DMS 273 (cell line): Measurements from ENCODE around the gene FOXD3.

Experiments used
- DNase-seq: peaks from one replicate; lab custom pipeline; 2025; ENCODE audit not compliant: unreplicated experiment; lab: John Stamatoyannopoulos, UW

Gene FOXD3

DNA sequence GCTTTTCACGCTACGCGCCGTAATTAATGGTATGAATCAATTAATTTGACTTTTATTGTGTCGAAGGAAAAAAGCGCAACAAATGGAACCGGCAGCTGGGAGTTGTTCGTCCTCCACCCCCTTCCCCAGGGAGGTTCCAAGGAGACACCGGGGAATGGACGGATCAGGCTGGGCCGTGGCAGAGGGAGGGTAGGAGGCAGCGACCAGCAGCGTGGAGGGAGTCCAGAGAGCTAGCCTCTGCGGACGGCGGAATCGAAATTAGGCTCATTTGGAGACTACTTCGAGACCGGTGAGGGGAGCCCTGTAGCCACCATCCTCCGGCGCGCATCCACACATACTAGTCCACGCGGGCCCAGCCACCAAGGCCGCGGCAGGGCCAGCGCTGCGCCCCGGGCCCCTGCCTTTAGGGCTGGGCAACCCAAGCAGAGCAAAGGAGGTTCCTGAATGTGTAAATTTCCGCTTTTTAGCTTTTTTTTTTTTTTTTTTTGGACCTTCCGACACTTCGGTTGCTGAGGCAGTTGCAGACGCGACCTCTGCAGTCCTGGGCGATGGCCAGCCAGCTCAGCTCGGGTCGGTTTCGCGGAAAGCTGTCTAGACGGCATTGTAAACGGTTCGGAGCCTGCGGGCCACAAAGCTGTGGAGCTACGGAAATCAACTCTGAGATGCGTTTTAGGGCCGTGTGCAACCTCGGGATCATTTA, 2.2 kb upstream of the FOXD3 start:
- DNase-seq, result no peak

DNA sequence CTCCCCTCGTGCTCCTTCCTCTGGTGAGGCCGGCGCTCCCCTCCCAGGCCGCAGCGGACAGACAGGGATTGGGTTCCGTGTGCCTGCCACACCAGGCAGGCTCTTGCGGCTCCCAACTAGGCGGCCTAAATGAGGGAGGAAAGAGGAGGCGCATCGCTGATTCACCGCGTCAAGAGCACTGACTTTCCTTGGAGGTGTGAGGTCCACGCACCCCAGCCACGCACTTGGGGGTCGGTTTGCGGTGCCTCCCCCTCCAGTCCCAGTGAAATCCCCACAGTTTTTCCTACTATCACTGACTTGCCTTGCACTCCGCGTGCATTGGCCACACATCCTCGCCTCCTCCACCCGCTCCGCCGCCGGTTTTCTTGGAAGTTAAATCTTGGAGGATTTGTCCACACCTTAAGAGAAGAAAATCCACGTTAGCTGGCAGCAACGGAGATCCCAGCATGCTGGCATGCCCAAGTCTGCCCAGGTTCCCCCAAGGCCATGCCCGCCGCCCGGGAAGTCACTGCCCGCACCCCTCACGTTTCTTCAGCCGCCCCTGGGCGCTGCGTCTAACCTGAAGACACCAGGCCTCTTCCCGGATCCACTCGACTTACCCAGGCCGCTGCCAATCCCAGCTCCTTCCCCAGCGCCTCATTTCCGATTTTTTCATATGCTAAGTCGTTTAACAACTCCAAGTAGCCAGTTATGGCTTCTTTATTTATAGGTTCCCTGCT, 1.1 kb upstream of the FOXD3 start:
- no peak for DNase-seq

DNA sequence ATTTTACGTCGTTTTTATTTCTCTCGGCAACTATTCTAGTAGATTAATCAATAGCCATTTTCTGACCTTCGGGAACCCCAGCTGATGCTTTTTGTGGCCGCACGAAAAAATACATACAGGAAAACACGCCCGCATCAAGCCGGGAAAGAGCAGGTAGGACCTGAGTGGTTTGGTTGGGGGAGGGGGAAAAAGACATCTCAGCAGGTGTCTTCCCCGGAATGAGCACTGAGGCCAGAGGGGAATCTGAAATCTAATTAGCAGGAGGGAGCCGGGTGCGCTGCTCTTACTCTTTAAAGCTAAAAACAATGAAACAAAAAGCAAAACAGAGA, 618 bp upstream of the FOXD3 start:
- no peak for DNase-seq

DNA sequence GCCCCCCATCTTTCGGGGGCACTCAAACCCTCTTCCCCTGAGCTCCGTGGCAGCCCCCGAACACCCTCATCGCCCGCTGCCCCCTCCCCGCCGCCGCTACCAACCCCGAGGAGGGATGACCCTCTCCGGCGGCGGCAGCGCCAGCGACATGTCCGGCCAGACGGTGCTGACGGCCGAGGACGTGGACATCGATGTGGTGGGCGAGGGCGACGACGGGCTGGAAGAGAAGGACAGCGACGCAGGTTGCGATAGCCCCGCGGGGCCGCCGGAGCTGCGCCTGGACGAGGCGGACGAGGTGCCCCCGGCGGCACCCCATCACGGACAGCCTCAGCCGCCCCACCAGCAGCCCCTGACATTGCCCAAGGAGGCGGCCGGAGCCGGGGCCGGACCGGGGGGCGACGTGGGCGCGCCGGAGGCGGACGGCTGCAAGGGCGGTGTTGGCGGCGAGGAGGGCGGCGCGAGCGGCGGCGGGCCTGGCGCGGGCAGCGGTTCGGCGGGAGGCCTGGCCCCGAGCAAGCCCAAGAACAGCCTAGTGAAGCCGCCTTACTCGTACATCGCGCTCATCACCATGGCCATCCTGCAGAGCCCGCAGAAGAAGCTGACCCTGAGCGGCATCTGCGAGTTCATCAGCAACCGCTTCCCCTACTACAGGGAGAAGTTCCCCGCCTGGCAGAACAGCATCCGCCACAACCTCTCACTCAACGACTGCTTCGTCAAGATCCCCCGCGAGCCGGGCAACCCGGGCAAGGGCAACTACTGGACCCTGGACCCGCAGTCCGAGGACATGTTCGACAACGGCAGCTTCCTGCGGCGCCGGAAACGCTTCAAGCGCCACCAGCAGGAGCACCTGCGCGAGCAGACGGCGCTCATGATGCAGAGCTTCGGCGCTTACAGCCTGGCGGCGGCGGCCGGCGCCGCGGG, 837 bp downstream of the FOXD3 start:
- peak; percentile 86 for DNase-seq

DNA sequence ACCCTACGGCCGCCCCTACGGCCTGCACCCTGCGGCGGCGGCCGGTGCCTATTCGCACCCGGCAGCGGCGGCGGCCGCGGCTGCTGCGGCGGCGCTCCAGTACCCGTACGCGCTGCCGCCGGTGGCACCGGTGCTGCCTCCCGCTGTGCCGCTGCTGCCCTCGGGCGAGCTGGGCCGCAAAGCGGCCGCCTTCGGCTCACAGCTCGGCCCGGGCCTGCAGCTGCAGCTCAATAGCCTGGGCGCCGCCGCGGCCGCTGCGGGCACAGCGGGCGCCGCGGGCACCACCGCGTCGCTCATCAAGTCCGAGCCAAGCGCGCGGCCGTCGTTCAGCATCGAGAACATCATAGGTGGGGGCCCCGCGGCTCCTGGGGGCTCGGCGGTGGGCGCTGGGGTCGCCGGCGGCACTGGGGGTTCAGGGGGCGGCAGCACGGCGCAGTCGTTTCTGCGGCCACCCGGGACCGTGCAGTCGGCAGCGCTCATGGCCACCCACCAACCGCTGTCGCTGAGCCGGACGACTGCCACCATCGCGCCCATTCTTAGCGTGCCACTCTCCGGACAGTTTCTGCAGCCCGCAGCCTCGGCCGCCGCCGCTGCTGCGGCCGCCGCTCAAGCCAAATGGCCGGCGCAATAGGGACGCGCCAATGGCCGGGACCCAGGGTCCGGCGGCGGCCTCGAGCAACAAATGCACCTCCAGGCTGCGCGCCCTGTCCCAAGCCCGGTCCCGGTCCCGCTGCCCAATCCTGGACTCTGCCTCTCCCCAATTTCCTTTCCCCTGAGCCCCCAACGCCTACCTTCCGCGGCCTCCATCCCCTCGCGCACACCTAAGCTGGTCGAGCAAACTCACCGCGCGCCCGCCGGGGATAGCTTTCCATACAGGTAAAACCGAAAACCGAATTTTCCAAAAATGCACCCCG, 1.8 kb downstream of the FOXD3 start:
- peak; percentile 84 for DNase-seq

DNA sequence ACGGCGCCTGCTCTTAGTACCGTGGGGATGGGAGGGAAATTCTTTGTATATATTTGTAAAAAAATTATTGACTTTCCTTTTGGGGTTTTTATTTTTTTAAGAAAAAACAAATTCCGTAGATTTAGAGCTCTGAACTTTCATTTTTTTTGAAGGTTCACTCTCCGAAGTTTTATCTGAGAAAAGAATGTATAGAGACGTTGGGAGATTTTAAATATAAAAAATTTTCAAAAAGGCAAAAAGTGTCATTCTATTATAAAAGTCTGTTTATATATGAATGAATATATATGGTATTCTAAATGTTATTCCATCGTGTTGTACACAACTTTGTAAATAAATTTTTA, 2.4 kb downstream of the FOXD3 start:
- DNase-seq, result no peak

DNA sequence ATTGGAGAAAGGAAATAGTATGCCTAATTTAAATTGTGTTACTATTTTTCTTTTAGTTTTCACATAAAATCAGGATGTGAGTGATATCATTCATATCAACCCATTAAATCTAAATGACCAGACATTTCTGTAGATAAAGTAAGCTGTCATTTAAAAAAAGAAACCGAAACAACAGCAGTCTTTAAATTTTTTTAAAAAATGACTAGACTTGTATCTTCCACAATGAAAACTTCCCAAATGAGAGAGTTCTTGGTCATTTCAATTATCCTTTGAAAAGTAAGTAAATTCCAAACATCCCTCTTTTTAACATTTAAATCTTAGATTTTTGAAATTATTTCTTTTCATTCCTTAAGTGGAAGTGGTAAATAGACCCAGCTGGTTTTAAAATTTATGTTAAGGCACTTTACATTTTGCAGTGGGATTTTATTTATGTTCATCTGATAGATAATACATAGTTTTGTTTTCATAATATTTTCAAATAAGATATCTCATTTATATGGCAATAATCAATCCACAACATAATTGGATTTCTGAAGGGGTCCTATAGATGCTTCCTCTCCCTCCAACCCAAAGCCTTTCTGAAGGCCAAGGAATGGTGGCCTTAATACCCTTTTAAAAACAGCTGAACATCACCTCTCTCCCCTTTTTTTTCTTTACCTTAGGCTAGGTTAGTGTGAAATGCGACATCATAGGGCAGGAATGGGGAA, 3.1 kb downstream of the FOXD3 start:
- no peak for DNase-seq

DNA sequence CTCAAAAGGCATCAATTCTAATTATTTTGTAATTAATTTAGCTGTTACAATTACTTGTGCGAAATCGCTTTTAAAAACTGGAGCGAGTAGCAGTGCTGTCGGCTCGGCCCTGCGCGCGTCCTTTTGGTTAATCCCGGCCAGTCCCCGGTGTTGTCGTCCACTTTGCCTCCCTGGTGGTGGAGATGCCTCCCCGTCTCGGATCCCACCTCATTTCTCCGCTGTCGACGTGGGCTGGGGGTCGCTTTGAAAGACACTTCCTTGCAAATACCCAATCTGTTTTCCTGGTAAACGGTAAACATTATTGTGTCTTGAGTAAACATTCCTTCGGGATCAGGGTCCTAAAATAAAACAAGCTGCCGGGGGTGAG, 3.7 kb downstream of the FOXD3 start:
- no peak for DNase-seq

DNA sequence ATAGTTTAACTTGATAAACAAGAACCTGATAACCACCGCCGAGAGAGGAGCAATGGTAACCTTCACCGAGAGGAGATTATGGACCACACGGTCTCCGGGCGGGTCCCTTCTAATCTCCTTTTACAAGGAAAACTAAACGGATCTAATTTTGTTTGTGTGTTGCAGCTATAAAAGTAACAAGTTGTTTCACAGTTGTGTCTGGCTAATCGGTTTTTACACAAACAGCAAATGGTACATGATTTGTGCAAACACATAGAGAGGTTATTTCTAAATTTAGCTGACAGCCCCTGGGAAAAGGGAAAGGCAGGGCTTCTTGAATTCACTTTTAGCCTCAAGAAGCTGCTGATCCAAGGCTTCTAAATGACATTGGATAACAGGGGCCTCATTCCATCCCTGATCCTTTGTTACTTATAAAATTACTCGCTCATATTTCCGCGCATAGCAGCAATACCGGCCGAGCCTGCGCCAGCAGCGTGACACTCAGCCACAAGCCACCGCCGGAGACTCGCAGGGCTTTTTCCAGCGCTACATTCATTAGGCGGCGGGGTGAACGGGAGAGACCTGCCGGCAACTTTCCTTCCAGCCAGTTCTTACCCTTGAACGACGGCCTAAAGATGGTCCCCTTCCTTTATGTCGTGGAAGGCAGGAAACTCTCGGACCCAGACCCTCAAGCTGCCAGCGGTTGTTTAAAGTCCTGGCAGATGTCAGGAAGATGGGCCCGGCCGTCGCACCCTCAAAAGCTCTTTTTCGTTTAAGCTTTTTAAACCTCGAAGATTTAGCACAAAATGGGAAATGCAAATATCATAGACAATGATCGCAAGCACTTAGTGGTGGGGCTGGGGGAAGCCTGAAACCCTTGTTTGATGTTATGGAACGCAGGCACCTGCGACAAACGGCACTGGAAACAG, 4.4 kb downstream of the FOXD3 start:
- peak; percentile 16 for DNase-seq

DNA sequence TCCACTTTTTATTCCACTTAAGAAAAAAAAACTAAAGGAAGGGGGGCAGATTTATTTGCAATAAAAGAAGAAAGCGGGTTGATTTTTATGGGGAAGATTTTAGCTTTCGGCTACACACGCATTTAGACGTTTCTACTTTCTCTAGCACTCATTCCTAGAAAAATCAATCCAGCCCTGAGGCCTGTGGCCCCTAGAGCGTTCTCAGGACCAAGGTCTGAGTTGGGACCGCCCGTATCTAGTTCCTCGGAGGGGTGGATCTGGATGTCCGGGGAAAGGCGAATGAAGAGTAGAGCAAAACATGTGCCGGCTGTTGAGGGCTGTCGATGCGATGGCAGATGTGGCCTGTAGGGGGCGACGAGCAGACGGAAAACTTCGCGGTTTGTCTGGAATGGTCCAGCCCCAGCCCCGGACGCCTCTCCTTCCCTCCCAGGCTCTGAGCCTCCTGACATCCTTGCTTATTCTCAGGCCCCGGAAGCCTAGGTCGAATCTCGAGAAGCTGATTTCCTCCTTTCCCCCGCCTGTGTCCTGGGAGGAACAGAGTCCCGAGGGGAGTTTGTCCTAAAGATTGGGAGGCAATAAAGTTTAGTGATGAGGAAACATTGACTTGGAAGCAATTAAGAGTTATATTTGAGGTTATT, 5.2 kb downstream of the FOXD3 start:
- peak; percentile 88 for DNase-seq

DNA sequence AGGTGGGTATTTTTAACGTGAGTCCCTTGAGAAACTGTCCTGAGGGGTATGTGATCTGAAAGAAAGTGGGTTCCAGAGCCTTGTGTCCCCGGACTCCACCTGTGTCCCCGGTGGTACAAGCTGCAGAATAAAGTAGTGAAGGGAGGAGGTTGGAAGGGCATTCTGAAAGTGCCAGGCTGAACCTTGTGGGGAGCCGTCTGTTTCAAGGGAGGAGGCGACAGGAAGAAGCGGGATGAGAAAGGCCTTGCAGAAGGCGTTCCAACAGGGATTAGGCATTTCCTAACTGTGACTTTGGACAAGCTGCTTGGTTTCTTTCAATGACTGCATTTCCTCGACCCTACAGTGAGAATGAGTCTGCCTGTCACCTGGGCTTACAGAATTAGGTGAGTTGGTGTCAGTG, 5.8 kb downstream of the FOXD3 start:
- DNase-seq, result no peak

DNA sequence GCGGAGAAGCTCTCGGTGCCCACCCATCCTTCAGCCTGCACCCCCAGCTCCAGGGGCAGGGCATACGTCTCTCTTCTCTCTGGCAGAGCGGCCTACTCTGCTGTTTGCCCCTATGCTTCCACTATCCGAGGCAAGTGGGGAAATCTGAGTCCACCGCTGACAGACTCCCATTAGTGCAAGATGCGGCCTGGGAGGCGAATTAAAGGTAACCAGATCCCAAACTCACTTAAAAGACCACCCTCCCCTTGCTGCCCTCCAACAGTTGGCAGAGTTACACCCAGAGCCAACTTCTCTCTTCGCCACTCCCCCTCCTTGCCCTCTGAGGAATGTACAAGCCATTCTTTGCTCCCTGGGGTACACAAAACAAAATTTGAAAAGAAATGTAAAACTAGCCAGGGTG, 6.4 kb downstream of the FOXD3 start:
- no peak for DNase-seq

DNA sequence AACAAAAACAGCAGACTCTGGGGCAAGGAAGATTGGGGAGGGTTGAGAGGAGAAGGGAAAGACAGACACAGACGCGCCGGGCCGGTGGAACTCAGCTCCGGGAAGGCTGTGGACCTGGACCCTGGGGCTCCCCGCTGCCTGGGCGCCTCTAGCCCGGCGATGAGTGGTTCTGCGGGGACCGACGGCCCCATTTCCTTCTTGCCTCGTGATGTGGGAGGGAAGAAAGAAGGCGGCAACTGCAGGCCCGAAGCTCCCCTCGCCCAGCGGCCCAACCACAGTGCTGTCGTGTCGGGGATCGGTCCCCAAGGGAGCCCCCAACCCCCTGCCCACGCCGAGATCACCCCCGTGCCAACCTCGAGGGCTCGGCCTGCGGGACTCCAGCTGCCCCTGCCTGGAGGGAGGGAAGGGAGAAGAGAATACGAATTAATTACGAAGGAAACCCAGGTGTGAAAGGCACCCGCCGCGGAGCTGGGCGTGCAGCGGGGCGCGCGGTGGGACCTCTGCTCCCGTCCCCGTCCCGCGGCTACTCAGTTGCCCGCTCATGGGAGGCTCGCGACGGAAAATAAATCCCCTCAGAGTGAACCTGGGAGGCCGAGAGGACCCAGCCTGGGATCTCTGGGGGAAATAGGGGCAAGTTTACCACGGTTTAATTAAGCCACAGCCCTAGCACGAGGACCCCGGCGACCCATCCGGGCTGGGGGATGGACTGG, 7.4 kb downstream of the FOXD3 start:
- DNase-seq, result no peak

DNA sequence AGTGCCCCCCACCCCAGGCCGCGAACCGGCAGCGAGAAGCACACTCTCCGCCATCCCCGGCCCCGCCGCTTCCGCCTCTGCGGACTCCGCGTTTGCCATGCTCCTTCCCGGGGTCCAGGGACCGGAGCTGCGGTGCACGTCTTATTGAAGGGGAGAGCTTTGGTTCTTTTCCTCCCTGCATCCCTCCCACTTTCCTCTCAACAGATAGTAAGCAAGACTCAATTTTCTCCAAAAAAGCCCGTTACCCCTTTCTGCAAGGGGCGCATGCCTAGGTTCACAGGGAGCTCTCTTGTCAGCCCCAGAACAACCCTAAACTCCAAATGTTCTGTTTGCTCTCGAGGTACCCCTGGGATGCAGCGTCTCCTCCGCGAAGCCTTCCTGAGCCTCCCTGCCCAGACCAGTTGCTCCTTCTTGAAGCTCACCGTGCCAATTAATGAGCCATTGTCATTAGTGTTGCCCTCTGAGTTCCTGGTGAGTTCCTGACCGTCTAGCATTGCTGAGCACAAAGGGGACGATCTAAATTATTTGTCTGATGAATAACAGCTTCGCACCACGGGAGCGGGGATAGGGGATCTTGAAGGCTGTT, 8.1 kb downstream of the FOXD3 start:
- no peak for DNase-seq

DNA sequence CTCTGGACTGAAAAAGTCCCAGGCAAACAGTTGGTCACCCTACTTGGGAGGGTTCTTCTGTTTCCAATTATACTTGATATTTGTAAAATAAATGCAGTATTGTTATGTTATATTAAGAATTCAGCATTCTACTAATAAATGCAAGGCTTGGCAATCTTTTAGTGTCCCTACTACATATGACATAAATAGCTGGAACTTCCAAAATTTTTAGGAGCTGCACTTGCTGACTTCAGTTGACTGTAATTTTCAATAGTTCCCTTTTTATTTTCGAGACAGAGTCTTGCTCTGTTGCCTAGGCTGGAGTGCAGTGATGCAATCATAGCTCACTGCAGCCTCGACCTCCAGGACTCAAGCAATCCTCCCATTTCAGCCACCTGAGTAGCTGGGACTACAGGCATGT, 20.0 kb downstream of the FOXD3 start:
- DNase-seq, result no peak

DNA sequence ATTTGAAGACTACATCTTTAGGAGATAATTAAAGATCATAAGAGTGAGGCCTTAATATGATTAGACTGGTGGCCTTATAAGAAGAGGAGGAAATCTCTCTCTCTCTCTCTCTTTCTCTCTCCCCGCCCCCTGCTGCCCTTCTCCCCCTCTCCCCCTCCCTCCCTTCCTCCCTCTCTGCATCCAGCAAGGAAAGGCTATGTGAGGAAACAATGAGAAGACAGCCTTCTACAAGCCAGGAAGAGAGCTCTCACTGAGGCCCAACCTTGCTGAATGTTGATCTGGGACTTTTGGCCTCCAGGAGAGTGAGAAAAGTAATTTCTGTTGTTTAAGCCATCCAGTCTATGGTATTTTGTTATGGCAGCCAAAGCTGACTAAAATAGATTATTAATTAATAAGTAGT, 21.6 kb downstream of the FOXD3 start:
- no peak for DNase-seq

DNA sequence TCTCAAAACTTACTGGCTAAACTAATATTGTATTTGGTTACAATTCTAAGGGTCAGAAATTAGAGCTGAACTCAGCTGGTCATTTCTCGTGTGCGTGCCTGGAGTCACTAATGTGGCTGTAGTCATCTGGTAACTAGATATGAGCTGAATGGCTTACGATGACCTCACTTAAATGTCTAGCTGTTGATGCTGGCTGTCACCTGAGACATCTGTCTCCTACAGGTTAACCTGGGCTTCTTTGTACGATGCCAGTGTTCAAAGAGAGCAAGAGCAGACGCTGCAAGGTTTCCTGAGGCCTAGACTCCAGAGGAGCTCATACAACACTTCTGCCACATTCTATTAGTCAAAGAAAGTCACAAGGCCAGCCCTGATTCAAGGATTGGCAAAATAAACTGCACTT, 28.0 kb downstream of the FOXD3 start:
- DNase-seq, result no peak

DNA sequence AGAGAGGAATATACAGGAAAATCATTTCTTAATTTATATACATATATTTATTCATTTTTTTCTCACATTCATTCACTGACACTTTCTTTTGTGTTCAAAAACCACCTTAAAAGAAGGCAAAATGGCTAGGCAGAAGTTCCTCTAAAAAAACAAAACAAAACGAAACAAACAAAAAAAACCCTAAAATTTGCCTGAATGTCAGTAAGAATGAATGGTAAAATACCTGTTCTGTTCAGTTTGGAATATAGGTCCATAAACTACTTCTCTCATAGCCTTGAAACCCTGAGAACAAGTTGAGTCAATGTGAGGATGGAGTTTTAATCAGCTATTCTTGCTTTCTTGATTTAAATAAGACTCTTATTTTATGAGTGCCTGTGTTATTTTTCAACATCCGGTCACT, 30.4 kb downstream of the FOXD3 start:
- no peak for DNase-seq
